ENCODE results near the gene C10orf120.

- TF ChIP-seq CTCF (IDR thresholded peaks at IDR 0.05): no peak
- TF ChIP-seq POLR2A (IDR thresholded peaks at IDR 0.05): no peak
Measured at GRCh38 chr10:122658356-122659049, 41.1 kb downstream of the C10orf120 start.

Data from tibial nerve (tissue), 3 donors.